Nephron progenitor cell (in vitro differentiated cells): ENCODE data around the gene NUFIP1.

Experiments used
- DNase-seq: peaks from one replicate; pipeline ENCODE4 v3.0.0; 2021
- H3K27ac Mint-ChIP-seq: 2 replicates; pipeline ENCODE4 v1.8.0; 2021; ENCODE audit warnings: mild to moderate bottlenecking, moderate library complexity, mixed read lengths
- H3K27me3 Mint-ChIP-seq: 2 replicates; pipeline ENCODE4 v1.8.0; 2021; ENCODE audit warnings: mild to moderate bottlenecking, low read depth, mixed read lengths; ENCODE audit not compliant: poor library complexity
- H3K36me3 Mint-ChIP-seq: 2 replicates; pipeline ENCODE4 v1.8.0; 2021; ENCODE audit warnings: low read depth, mixed read lengths
- H3K4me1 Mint-ChIP-seq: 2 replicates; pipeline ENCODE4 v1.8.0; 2021; ENCODE audit warnings: mixed read lengths
- H3K4me3 Mint-ChIP-seq: 2 replicates; pipeline ENCODE4 v1.8.0; 2021; ENCODE audit warnings: mild to moderate bottlenecking, moderate library complexity, mixed read lengths
- H3K9me3 Mint-ChIP-seq: 2 replicates; pipeline ENCODE4 v1.8.0; 2021; ENCODE audit warnings: mild to moderate bottlenecking, moderate library complexity, mixed read lengths
- CTCF ChIP-seq: fragments of 200-600 bp; sonication (generic); IDR thresholded peaks from 2 replicates; pipeline ENCODE4 v1.5.0; 2021; ENCODE audit warnings: antibody characterized with exemption

The NUFIP1 gene

GRCh38 chr13:44894001-44894770 is 95.1 kb downstream of the NUFIP1 start:
- Mint-ChIP-seq H3K27me3 (peaks cover 9% of the 10 kb centered on the region), H3K9me3 (no peaks in the 10 kb centered on the region), H3K36me3 (no peaks in the 10 kb centered on the region), H3K27ac (peak overlapping the region; percentile 84), H3K4me3 (no peak overlapping the region), H3K4me1 (peaks cover 19% of the 10 kb centered on the region)
- no peak for TF ChIP-seq CTCF
- DNase-seq: no peak
